ENCODE data around the gene SERPINA12.

Gene SERPINA12

GRCh38 chr14:94536836-94537235 lies 27.6 kb upstream of the SERPINA12 start:
- Histone ChIP-seq H3K9me3 (ENCODE audit: control insufficient read depth in 2 of 2, low read length in 2 of 2) (peaks cover 3 to 6% of the 10 kb centered on the region in 2 donors), H3K27me3 (ENCODE audit: control insufficient read depth in 1 of 2, insufficient read depth in 2 of 2, low read length in 2 of 2) (peaks cover 0 to 10% of the 10 kb centered on the region in 2 donors), H3K9ac (ENCODE audit: low read length in 2 of 2) (no peak overlapping the region), H3K36me3 (ENCODE audit: control insufficient read depth in 2 of 2, insufficient read depth in 2 of 2, low read length in 2 of 2) (no peaks in the 10 kb centered on the region), H3K4me3 (ENCODE audit: low read length in 2 of 2) (no peak overlapping the region), H3K4me1 (ENCODE audit: control insufficient read depth, insufficient read depth, low read length) (no peaks in the 10 kb centered on the region), H3K27ac (ENCODE audit: low read length) (no peak overlapping the region)

- H3K36me3 ChIP-seq (ENCODE audit: control insufficient read depth in 2 of 2, insufficient read depth in 2 of 2, low read length in 2 of 2), result no peaks in the 10 kb centered on the region
- H3K27me3 ChIP-seq (ENCODE audit: control insufficient read depth in 1 of 2, insufficient read depth in 2 of 2, low read length in 2 of 2), result peaks cover 0 to 10% of the 10 kb centered on the region in 2 donors
- peaks cover 3 to 9% of the 10 kb centered on the region in 2 donors for H3K9me3 ChIP-seq (ENCODE audit: control insufficient read depth in 2 of 2, low read length in 2 of 2)
- no peak overlapping the region for H3K4me3 ChIP-seq (ENCODE audit: low read length in 2 of 2)
- H3K27ac ChIP-seq (ENCODE audit: low read length), result no peak overlapping the region
- H3K4me1 ChIP-seq (ENCODE audit: control insufficient read depth, insufficient read depth, low read length), result no peaks in the 10 kb centered on the region
- no peak overlapping the region for H3K9ac ChIP-seq (ENCODE audit: low read length in 2 of 2)
These were observed 26.2 kb upstream of the SERPINA12 start for GRCh38 chr14:94535506-94535905.

- Histone ChIP-seq H3K9me3 (ENCODE audit: control insufficient read depth in 2 of 2, low read length in 2 of 2) (peaks cover 3 to 11% of the 10 kb centered on the region in 2 donors), H3K36me3 (ENCODE audit: control insufficient read depth in 2 of 2, insufficient read depth in 2 of 2, low read length in 2 of 2) (no peaks in the 10 kb centered on the region), H3K27ac (ENCODE audit: low read length) (no peak overlapping the region), H3K4me1 (ENCODE audit: control insufficient read depth, insufficient read depth, low read length) (no peaks in the 10 kb centered on the region), H3K27me3 (ENCODE audit: control insufficient read depth in 1 of 2, insufficient read depth in 2 of 2, low read length in 2 of 2) (peaks cover 0 to 5% of the 10 kb centered on the region in 2 donors), H3K4me3 (ENCODE audit: low read length in 2 of 2) (no peak overlapping the region), H3K9ac (ENCODE audit: low read length in 2 of 2) (no peak overlapping the region)
These were observed 23.2 kb upstream of the SERPINA12 start for GRCh38 chr14:94532447-94532846.

GRCh38 chr14:94531187-94531586 lies 21.9 kb upstream of the SERPINA12 start:
- Histone ChIP-seq H3K4me3 (ENCODE audit: low read length in 2 of 2) (no peak overlapping the region), H3K27me3 (ENCODE audit: control insufficient read depth in 1 of 2, insufficient read depth in 2 of 2, low read length in 2 of 2) (peaks cover 0 to 2% of the 10 kb centered on the region in 2 donors), H3K9ac (ENCODE audit: low read length in 2 of 2) (no peak overlapping the region), H3K9me3 (ENCODE audit: control insufficient read depth in 2 of 2, low read length in 2 of 2) (peaks cover 6 to 8% of the 10 kb centered on the region in 2 donors), H3K27ac (ENCODE audit: low read length) (no peak overlapping the region), H3K36me3 (ENCODE audit: control insufficient read depth in 2 of 2, insufficient read depth in 2 of 2, low read length in 2 of 2) (no peaks in the 10 kb centered on the region), H3K4me1 (ENCODE audit: control insufficient read depth, insufficient read depth, low read length) (no peaks in the 10 kb centered on the region)

- no peaks in the 10 kb centered on the region for H3K4me1 ChIP-seq (ENCODE audit: control insufficient read depth, insufficient read depth, low read length)
- no peaks in the 10 kb centered on the region for H3K36me3 ChIP-seq (ENCODE audit: control insufficient read depth in 2 of 2, insufficient read depth in 2 of 2, low read length in 2 of 2)
- peaks cover 0 to 3% of the 10 kb centered on the region in 2 donors for H3K27me3 ChIP-seq (ENCODE audit: control insufficient read depth in 1 of 2, insufficient read depth in 2 of 2, low read length in 2 of 2)
- no peak overlapping the region for H3K9ac ChIP-seq (ENCODE audit: low read length in 2 of 2)
- no peak overlapping the region for H3K27ac ChIP-seq (ENCODE audit: low read length)
- H3K9me3 ChIP-seq (ENCODE audit: control insufficient read depth in 2 of 2, low read length in 2 of 2), result peaks cover 0 to 5% of the 10 kb centered on the region in 2 donors
- no peak overlapping the region for H3K4me3 ChIP-seq (ENCODE audit: low read length in 2 of 2)
These were observed 14.8 kb upstream of the SERPINA12 start for GRCh38 chr14:94524093-94524492.

DNA sequence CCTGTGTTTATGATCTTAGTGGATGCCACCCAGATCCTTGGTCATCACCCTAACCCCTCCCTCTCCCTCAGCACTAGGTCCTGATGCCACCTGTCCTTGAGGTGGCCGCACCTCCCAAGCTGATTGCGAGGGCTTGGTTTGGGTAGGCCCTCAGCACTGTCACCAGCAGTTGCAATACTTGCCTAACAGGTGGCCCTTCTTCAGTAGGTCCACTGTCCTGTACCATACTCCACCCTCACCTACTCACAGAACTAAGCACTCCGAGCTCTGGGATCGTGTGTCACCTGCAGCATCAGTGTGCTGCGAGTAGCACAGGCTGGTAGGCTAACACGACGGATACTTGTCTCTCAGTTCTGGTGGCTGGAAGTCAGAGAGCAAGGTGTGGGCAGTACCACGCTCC lies 14.0 kb upstream of the SERPINA12 start:
- Histone ChIP-seq H3K9ac (ENCODE audit: low read length in 2 of 2) (no peak overlapping the region), H3K4me1 (ENCODE audit: control insufficient read depth, insufficient read depth, low read length) (no peaks in the 10 kb centered on the region), H3K27me3 (ENCODE audit: control insufficient read depth in 1 of 2, insufficient read depth in 2 of 2, low read length in 2 of 2) (peaks cover 0 to 3% of the 10 kb centered on the region in 2 donors), H3K4me3 (ENCODE audit: low read length in 2 of 2) (no peak overlapping the region), H3K36me3 (ENCODE audit: control insufficient read depth in 2 of 2, insufficient read depth in 2 of 2, low read length in 2 of 2) (no peaks in the 10 kb centered on the region), H3K27ac (ENCODE audit: low read length) (no peak overlapping the region), H3K9me3 (ENCODE audit: control insufficient read depth in 2 of 2, low read length in 2 of 2) (peaks cover 0 to 5% of the 10 kb centered on the region in 2 donors)

- peaks cover 0 to 5% of the 10 kb centered on the region in 2 donors for H3K9me3 ChIP-seq (ENCODE audit: control insufficient read depth in 2 of 2, low read length in 2 of 2)
These were observed 13.0 kb upstream of the SERPINA12 start for GRCh38 chr14:94522115-94522724.

GRCh38 chr14:94521375-94522114 lies 12.3 kb upstream of the SERPINA12 start:
- Histone ChIP-seq H3K36me3 (ENCODE audit: control insufficient read depth in 2 of 2, insufficient read depth in 2 of 2, low read length in 2 of 2) (no peaks in the 10 kb centered on the region), H3K9me3 (ENCODE audit: control insufficient read depth in 2 of 2, low read length in 2 of 2) (peaks cover 0 to 2% of the 10 kb centered on the region in 2 donors), H3K27me3 (ENCODE audit: control insufficient read depth in 1 of 2, insufficient read depth in 2 of 2, low read length in 2 of 2) (peaks cover 0 to 6% of the 10 kb centered on the region in 2 donors), H3K9ac (ENCODE audit: low read length in 2 of 2) (no peak overlapping the region), H3K4me3 (ENCODE audit: low read length in 2 of 2) (no peak overlapping the region), H3K4me1 (ENCODE audit: control insufficient read depth, insufficient read depth, low read length) (no peaks in the 10 kb centered on the region), H3K27ac (ENCODE audit: low read length) (no peak overlapping the region)

More at GRCh38 chr14:94522115-94522724, 13.0 kb upstream of the SERPINA12 start:
- no peak overlapping the region for H3K27ac ChIP-seq (ENCODE audit: low read length)
- no peaks in the 10 kb centered on the region for H3K4me1 ChIP-seq (ENCODE audit: control insufficient read depth, insufficient read depth, low read length)
- no peaks in the 10 kb centered on the region for H3K36me3 ChIP-seq (ENCODE audit: control insufficient read depth in 2 of 2, insufficient read depth in 2 of 2, low read length in 2 of 2)
- no peak overlapping the region for H3K4me3 ChIP-seq (ENCODE audit: low read length in 2 of 2)
- no peak overlapping the region for H3K9ac ChIP-seq (ENCODE audit: low read length in 2 of 2)
- peaks cover 0 to 3% of the 10 kb centered on the region in 2 donors for H3K27me3 ChIP-seq (ENCODE audit: control insufficient read depth in 1 of 2, insufficient read depth in 2 of 2, low read length in 2 of 2)

- H3K9me3 ChIP-seq (ENCODE audit: control insufficient read depth in 2 of 2, low read length in 2 of 2), result no peaks in the 10 kb centered on the region
- H3K4me1 ChIP-seq (ENCODE audit: control insufficient read depth, insufficient read depth, low read length), result no peaks in the 10 kb centered on the region
- H3K4me3 ChIP-seq (ENCODE audit: low read length in 2 of 2), result no peak overlapping the region
- peaks cover 0 to 5% of the 10 kb centered on the region in 2 donors for H3K27me3 ChIP-seq (ENCODE audit: control insufficient read depth in 1 of 2, insufficient read depth in 2 of 2, low read length in 2 of 2)
- no peak overlapping the region for H3K9ac ChIP-seq (ENCODE audit: low read length in 2 of 2)
- no peak overlapping the region for H3K27ac ChIP-seq (ENCODE audit: low read length)
- H3K36me3 ChIP-seq (ENCODE audit: control insufficient read depth in 2 of 2, insufficient read depth in 2 of 2, low read length in 2 of 2), result no peaks in the 10 kb centered on the region
These were observed 8.5 kb upstream of the SERPINA12 start for GRCh38 chr14:94517641-94518257.

- Histone ChIP-seq H3K4me1 (ENCODE audit: control insufficient read depth, insufficient read depth, low read length) (no peaks in the 10 kb centered on the region), H3K9me3 (ENCODE audit: control insufficient read depth in 2 of 2, low read length in 2 of 2) (no peaks in the 10 kb centered on the region), H3K9ac (ENCODE audit: low read length in 2 of 2) (no peak overlapping the region), H3K27me3 (ENCODE audit: control insufficient read depth in 1 of 2, insufficient read depth in 2 of 2, low read length in 2 of 2) (peaks cover 0 to 5% of the 10 kb centered on the region in 2 donors), H3K27ac (ENCODE audit: low read length) (no peak overlapping the region), H3K36me3 (ENCODE audit: control insufficient read depth in 2 of 2, insufficient read depth in 2 of 2, low read length in 2 of 2) (no peaks in the 10 kb centered on the region), H3K4me3 (ENCODE audit: low read length in 2 of 2) (no peak overlapping the region)
These were observed 8.0 kb upstream of the SERPINA12 start for GRCh38 chr14:94517248-94517640.
